SK-N-SH (cell line): ENCODE measurements around the gene SF3A2. TPM values are rescaled to one million over a fixed set of nuclear protein-coding genes. Genes with fewer than 3 reads are reported as not detected.

ENCODE experiments used
- CTCF ChIA-PET: fragments of 300-600, 350-600 bp; formaldehyde crosslinking; extraction: SDS; loops from one replicate; lab custom pipeline; 2021; lab: Yijun Ruan, JAX
- POLR2A ChIA-PET: fragments of 350-600 bp; sonication (Branson Sonifier 250); formaldehyde crosslinking; extraction: SDS; loops from one replicate; lab custom pipeline; 2020; ENCODE audit warnings: antibody characterized with exemption, inconsistent platforms; lab: Yijun Ruan, JAX
- DNase-seq: peaks from one replicate; pipeline ENCODE4 v3.0.0; 2012
- H2AFZ ChIP-seq: fragments of 200-600 bp; sonication (generic); 2 replicates; pipeline ENCODE4 v1.8.1; 2016; ENCODE audit warnings: antibody characterized with exemption, mild to moderate bottlenecking, low read depth
- H3F3A ChIP-seq: fragments of 200-600 bp; sonication (generic); replicated peaks from 2 replicates; pipeline ENCODE3; 2016; ENCODE audit warnings: antibody characterized with exemption, mild to moderate bottlenecking; ENCODE audit not compliant: insufficient read depth
- H3K27ac ChIP-seq, 2 experiments: fragments of 200-500 bp in 1 of 2; fragments of 200-600 bp in 1 of 2; sonication (Bioruptor generic) in 1 of 2; sonication (generic), shearing (Covaris generic) in 1 of 2; 2 replicates each; pipeline versions ENCODE4 v1.5.1 to v1.6.1; 2014 to 2016; ENCODE audit warnings: low read depth in 2 of 2, inconsistent platforms in 1 of 2, low read length in 1 of 2, mild to moderate bottlenecking in 1 of 2, mixed read lengths in 1 of 2
- H3K27me3 ChIP-seq: fragments of 200-600 bp; sonication (generic), shearing (Covaris generic); 2 replicates; pipeline ENCODE4 v1.6.1; 2016; ENCODE audit warnings: mixed run types; ENCODE audit not compliant: insufficient read depth
- H3K36me3 ChIP-seq, 2 experiments: fragments of 200-500 bp in 1 of 2; fragments of 200-600 bp in 1 of 2; sonication (Bioruptor generic) in 1 of 2; sonication (generic) in 1 of 2; replicated peaks in 1 of 2; 2 replicates each; pipeline versions ENCODE3 to v1.5.1; 2014 to 2016; ENCODE audit warnings: low read length in 1 of 2, mild to moderate bottlenecking in 1 of 2; ENCODE audit not compliant: insufficient read depth in 2 of 2, control insufficient read depth in 1 of 2
- H3K4me1 ChIP-seq, 2 experiments: fragments of 200-500 bp in 1 of 2; fragments of 200-600 bp in 1 of 2; sonication (Bioruptor generic) in 1 of 2; sonication (generic), shearing (Covaris generic) in 1 of 2; 2 replicates each; pipeline versions ENCODE4 v1.5.1 to v1.6.1; 2014 to 2016; ENCODE audit warnings: low read depth in 1 of 2, low read length in 1 of 2, mixed run types in 1 of 2; ENCODE audit not compliant: insufficient read depth in 2 of 2, control insufficient read depth in 1 of 2
- H3K4me2 ChIP-seq: fragments of 200-600 bp; sonication (generic), shearing (Covaris generic); 2 replicates; pipeline ENCODE4 v1.6.1; 2017; ENCODE audit warnings: mixed run types
- H3K4me3 ChIP-seq, 2 experiments: fragments of 200-500 bp in 1 of 2; fragments of 200-600 bp in 1 of 2; sonication (Bioruptor generic) in 1 of 2; sonication (generic), shearing (Covaris generic) in 1 of 2; 2 replicates each; pipeline versions ENCODE4 v1.5.1 to v1.8.1; 2014 to 2016; ENCODE audit warnings: low read depth in 2 of 2, inconsistent platforms in 1 of 2, low read length in 1 of 2, mild to moderate bottlenecking in 1 of 2, mixed read lengths in 1 of 2, moderate library complexity in 1 of 2
- H3K79me2 ChIP-seq: fragments of 200-600 bp; sonication (generic); 2 replicates; pipeline ENCODE4 v1.8.1; 2017; ENCODE audit warnings: mild to moderate bottlenecking; ENCODE audit not compliant: insufficient read depth
- H3K9ac ChIP-seq: fragments of 200-600 bp; sonication (generic); 2 replicates; pipeline ENCODE4 v1.6.1; 2017; ENCODE audit warnings: mixed run types
- H3K9me2 ChIP-seq: fragments of 200-600 bp; sonication (generic); 2 replicates; pipeline ENCODE4 v1.6.1; 2017; ENCODE audit warnings: mixed run types
- H3K9me3 ChIP-seq: fragments of 200-600 bp; sonication (generic); 2 replicates; pipeline ENCODE4 v1.6.1; 2017; ENCODE audit warnings: mixed run types, mild to moderate bottlenecking, moderate library complexity
- H4K20me1 ChIP-seq: fragments of 200-600 bp; sonication (generic); 2 replicates; pipeline ENCODE4 v1.6.1; 2017; ENCODE audit warnings: mild to moderate bottlenecking, mixed run types; ENCODE audit not compliant: insufficient read depth
- ELF1 ChIP-seq: IDR thresholded peaks from 2 replicates; pipeline ENCODE4 v1.4.0; 2012
- EZH2phosphoT487 ChIP-seq: fragments of 200-600 bp; sonication (generic); IDR thresholded peaks from 2 replicates; pipeline ENCODE4 v1.6.1; 2017; ENCODE audit warnings: low read depth, mixed run types, mild to moderate bottlenecking, antibody characterized with exemption, moderate library complexity, borderline replicate concordance
- FOSL2 ChIP-seq: IDR thresholded peaks from 2 replicates; pipeline ENCODE4 v1.4.0; 2012; ENCODE audit warnings: low read depth, mild to moderate bottlenecking, moderate library complexity, borderline replicate concordance
- FOXJ3 ChIP-seq: sonication (generic); formaldehyde crosslinking; IDR thresholded peaks from 2 replicates; pipeline ENCODE4 v1.5.1; 2020; ENCODE audit warnings: mild to moderate bottlenecking, missing genetic modification reagents
- FOXM1 ChIP-seq: IDR thresholded peaks from 2 replicates; pipeline ENCODE4 v1.4.0; 2012; ENCODE audit warnings: low read depth, mild to moderate bottlenecking
- MXI1 ChIP-seq: IDR thresholded peaks from 2 replicates; pipeline ENCODE4 v1.6.1; 2012; ENCODE audit warnings: mild to moderate bottlenecking, low read depth, low read length, improper control_type of control experiment
- RAD21 ChIP-seq: IDR thresholded peaks from 2 replicates; pipeline ENCODE4 v1.6.1; 2012; ENCODE audit warnings: mild to moderate bottlenecking, low read length
- RCOR1 ChIP-seq: fragments of 150-350 bp; IDR thresholded peaks from 2 replicates; pipeline ENCODE4 v1.6.1; 2017; ENCODE audit warnings: antibody characterized with exemption, low read length
- REST ChIP-seq: IDR thresholded peaks from 2 replicates; pipeline ENCODE4 v1.6.1; 2012; ENCODE audit warnings: mild to moderate bottlenecking, low read depth, low read length, moderate library complexity
- RFX5 ChIP-seq: IDR thresholded peaks from 2 replicates; pipeline ENCODE4 v1.6.1; 2012; ENCODE audit warnings: mild to moderate bottlenecking, improper control_type of control experiment, low read length
- RXRA ChIP-seq: IDR thresholded peaks from 2 replicates; pipeline ENCODE4 v1.4.0; 2012; ENCODE audit warnings: low read depth, mild to moderate bottlenecking, borderline replicate concordance
- SIN3A ChIP-seq: IDR thresholded peaks from 2 replicates; pipeline ENCODE4 v1.6.1; 2012; ENCODE audit warnings: low read depth, mild to moderate bottlenecking, low read length, moderate library complexity, borderline replicate concordance
- TAF1 ChIP-seq: IDR thresholded peaks from 2 replicates; pipeline ENCODE4 v1.6.1; 2012; ENCODE audit warnings: low read depth, mild to moderate bottlenecking, low read length, moderate library complexity, borderline replicate concordance
- USF2 ChIP-seq: fragments of 150-350 bp; IDR thresholded peaks from 2 replicates; pipeline ENCODE4 v1.6.1; 2017; ENCODE audit warnings: antibody characterized with exemption, low read length, low read depth, borderline replicate concordance
- YY1 ChIP-seq: IDR thresholded peaks from 2 replicates; pipeline ENCODE4 v1.4.0; 2012; ENCODE audit warnings: low read depth, mild to moderate bottlenecking
- WGBS: methylation state at CpG from one replicate; pipeline ENCODE4 v1.1.6; 2017; ENCODE audit warnings: low lambda C conversion rate; 5-methylcytosine and 5-hydroxymethylcytosine counted together
- polyA plus RNA-seq, 3 experiments: library from polyadenylated mRNA; depleted of rRNA; stranded (reverse); fragments of >200 nt; gene quantifications; 2 replicates each; pipeline ENCODE4 v1.2.3, GENCODE V29; 2012
- TF ChIP-seq, protein P1 (sequence below): IDR thresholded peaks from 2 replicates; pipeline ENCODE4 v1.4.0; 2012; ENCODE audit warnings: low read depth, borderline replicate concordance

Gene SF3A2
- polyA plus RNA-seq, 1 of the 3 experiments (the other 2 are of a cell fraction): 55.8 TPM

DNA sequence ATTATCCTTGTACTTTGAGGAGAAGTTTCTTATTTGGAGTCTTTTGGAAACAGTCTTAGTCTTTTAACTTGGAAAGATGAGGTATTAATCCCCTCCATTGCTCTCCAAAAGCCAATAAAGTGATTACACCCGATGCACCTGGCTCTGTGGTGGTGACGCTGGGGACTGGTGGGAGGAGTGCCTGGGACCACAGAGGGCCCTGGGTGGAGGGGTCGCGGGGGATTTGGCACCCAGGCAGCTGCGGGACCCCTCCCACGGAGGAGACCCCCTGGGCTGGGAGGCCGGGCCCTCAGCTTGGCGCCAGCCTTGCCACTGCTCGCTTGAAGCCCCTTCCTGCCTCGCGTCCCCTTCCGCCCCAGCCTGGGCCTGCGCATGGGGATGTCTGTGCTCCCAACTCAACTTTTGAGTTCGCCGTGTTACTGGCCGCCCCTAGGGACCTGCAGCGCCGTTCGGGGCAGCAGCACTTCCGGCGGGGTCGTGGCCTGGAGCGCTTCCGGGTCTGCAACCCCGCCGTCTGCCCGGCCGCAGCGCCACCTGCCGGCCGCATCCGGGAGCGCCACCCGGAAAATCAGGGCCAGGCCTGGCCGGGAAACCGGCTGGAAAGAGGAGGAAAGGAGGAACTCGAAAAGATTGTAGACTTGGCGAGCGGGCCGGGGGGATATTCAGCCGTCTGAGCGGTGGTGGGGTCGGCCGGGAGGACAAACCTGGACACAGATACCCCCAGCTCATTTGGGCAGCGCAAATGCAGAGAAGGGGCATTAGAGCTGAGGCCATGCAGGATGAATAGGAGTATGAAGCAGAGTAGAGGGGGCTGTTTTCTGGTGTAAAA is 36.9 kb downstream of the SF3A2 start (continued):
- TF ChIP-seq REST (no peak), EZH2phosphoT487 (no peak), FOXJ3 (no peak), FOSL2 (no peak; the same call in 1 of the 2 replicates), USF2 (no peak), RXRA (no peak)
- TF ChIP-seq, all 33 proteins: peak for 14

GRCh38 chr19:2274185-2274711 is 37.6 kb downstream of the SF3A2 start:
- peak overlapping the region; percentile 1 to 46; a peak in 3 of 4 replicates for H3K27ac ChIP-seq
- CTCF ChIA-PET: interaction anchor here (0.6 to 11.9 kb wide), 20 partner anchors 9 to 1041 kb away, joined by 3 to 284 read pairs (median 8); partner anchors contain the start of genes LINGO3, LSM7, PLEKHJ1 and SF3A2
- no peak for TF ChIP-seq MXI1
- no peak for TF ChIP-seq TAF1
- TF ChIP-seq SIN3A: no peak
- TF ChIP-seq FOXM1: no peak
- TF ChIP-seq RFX5: no peak
- TF ChIP-seq, protein P1, sequence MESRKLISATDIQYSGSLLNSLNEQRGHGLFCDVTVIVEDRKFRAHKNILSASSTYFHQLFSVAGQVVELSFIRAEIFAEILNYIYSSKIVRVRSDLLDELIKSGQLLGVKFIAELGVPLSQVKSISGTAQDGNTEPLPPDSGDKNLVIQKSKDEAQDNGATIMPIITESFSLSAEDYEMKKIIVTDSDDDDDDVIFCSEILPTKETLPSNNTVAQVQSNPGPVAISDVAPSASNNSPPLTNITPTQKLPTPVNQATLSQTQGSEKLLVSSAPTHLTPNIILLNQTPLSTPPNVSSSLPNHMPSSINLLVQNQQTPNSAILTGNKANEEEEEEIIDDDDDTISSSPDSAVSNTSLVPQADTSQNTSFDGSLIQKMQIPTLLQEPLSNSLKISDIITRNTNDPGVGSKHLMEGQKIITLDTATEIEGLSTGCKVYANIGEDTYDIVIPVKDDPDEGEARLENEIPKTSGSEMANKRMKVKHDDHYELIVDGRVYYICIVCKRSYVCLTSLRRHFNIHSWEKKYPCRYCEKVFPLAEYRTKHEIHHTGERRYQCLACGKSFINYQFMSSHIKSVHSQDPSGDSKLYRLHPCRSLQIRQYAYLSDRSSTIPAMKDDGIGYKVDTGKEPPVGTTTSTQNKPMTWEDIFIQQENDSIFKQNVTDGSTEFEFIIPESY: no peak
- no peak for TF ChIP-seq YY1
- no peak for TF ChIP-seq USF2
- no peak for TF ChIP-seq RAD21
- TF ChIP-seq ELF1: no peak
- no peak for TF ChIP-seq RCOR1
- no peak for TF ChIP-seq REST

More at GRCh38 chr19:2274185-2274711, 37.6 kb downstream of the SF3A2 start:
- H3K4me2 ChIP-seq: peak overlapping the region; percentile 90
- H4K20me1 ChIP-seq: peaks cover 59% of the 10 kb centered on the region
- no peaks in the 10 kb centered on the region for H3K27me3 ChIP-seq
- H3K9me3 ChIP-seq: no peaks in the 10 kb centered on the region
- no peak overlapping the region for H2AFZ ChIP-seq
- H3K9ac ChIP-seq: no peak overlapping the region
- H3K4me1 ChIP-seq: peaks cover 4 to 28% of the 10 kb centered on the region in 2 experiments; a peak in 1 of 4 replicates
- peaks cover 17% of the 10 kb centered on the region for H3F3A ChIP-seq
- no peaks in the 10 kb centered on the region for H3K9me2 ChIP-seq
- H3K4me3 ChIP-seq: peak overlapping the region in 1 of 2 experiments; percentile 36; a peak in 2 of 4 replicates
- 96% methylated on average over 9 of the region's 9 CpGs for WGBS
- H3K79me2 ChIP-seq: peaks cover 64% of the 10 kb centered on the region
- POLR2A ChIA-PET: interaction anchor here (0.6 to 1.9 kb wide), 5 partner anchors 15 to 120 kb away, joined by 3 to 6 read pairs (median 3); no protein-coding TSS in a partner anchor
- peaks cover 17 to 26% of the 10 kb centered on the region in 2 experiments for H3K36me3 ChIP-seq
- DNase-seq: no peak
